ENCODE data around the gene PSMA6. TPM values are rescaled to one million over a fixed set of nuclear protein-coding genes. Genes with fewer than 3 reads are reported as not detected.
A peak's percentile ranks its signal among the peaks of the same experiment; 100 is the strongest.

The PSMA6 gene
- total and polyA plus RNA-seq, 2 of the 13 experiments (the other 11 are each of a cell fraction or from before 2014, with no cell fraction given), result 525 to 1,109 TPM

DNA sequence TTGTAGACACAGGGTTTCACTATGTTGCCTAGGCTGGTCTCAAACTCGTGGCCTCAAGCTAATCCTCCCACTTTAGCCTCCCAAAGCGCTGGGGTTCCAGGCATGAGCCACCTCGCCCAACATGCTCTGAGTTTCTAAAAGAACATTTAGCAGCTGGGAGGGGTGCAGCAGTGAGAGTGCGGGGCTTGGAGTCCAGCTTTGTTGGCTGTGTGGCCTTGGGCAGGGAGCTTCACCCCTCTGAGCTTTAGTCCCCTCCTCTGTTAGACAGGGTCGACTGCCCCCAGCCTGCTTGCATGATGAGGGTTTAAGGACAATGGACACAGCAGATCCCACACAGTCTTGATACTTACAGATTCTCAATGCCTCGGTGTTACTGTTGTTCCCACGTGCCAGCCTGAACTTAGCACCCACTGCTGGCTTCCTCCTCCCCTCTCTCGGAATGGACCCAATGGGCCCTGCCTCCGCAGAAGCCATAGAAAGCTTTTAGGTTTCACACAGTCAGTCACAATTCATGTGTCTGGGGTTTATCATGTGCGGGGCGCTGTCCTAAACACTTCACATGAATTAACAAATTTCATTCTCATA lies 54.6 kb downstream of the PSMA6 start (continued):
- TF ChIP-seq, protein P1, sequence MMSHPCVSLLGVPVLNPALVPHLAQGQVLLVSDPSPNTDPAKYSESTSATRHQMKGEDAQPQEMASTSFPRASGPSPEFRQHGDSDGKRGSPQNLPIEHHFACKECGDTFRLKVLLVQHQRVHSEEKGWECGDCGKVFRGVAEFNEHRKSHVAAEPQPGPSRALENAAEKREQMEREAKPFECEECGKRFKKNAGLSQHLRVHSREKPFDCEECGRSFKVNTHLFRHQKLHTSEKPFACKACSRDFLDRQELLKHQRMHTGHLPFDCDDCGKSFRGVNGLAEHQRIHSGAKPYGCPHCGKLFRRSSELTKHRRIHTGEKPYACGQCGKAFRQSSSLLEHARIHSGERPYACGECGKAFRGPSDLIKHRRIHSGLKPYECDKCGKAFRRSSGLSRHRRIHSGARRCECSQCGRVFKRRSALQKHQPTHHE (CRISPR knock-in tag; IDR thresholded peaks at IDR 0.05; ENCODE audit: borderline replicate concordance), result 0 out of 2 replicates have a peak, but pooled peaks have one; percentile 5
- TF ChIP-seq ARHGAP35 (CRISPR knock-in tag; IDR thresholded peaks at IDR 0.05; ENCODE audit: borderline replicate concordance) (peak; percentile 40; the same call in 1 of the 2 replicates), THAP11 (CRISPR knock-in tag; IDR thresholded peaks at IDR 0.05) (no peak), HNRNPL (IDR thresholded peaks at IDR 0.05; ENCODE audit: low read depth, low read length) (no peak), ZNF616 (CRISPR knock-in tag; IDR thresholded peaks at IDR 0.05; ENCODE audit: low read depth) (0 out of 2 replicates have a peak, but pooled peaks have one; percentile 22), ZSCAN30 (CRISPR knock-in tag; IDR thresholded peaks at IDR 0.05) (peak; percentile 1; the same call in 1 of the 2 replicates), NONO (IDR thresholded peaks at IDR 0.05) (no peak), NONO (CRISPR knock-in tag; conservative IDR thresholded peaks at IDR 0.05) (no peak), GATA4 (IDR thresholded peaks at IDR 0.05; ENCODE audit: borderline replicate concordance, low read depth) (no peak), NFYB (CRISPR knock-in tag; IDR thresholded peaks at IDR 0.05) (no peak), ZNF761 (CRISPR knock-in tag; conservative IDR thresholded peaks at IDR 0.05) (no peak), GTF2F1 (IDR thresholded peaks at IDR 0.05; ENCODE audit: low read length) (no peak), MIER2 (CRISPR knock-in tag; IDR thresholded peaks at IDR 0.05) (no peak), ZSCAN22 (CRISPR knock-in tag; IDR thresholded peaks at IDR 0.05) (no peak), ZNF224 (CRISPR knock-in tag; IDR thresholded peaks at IDR 0.05) (no peak), MAFK (conservative IDR thresholded peaks at IDR 0.05 in 1 of 2, IDR thresholded peaks at IDR 0.05 in 1 of 2; ENCODE audit: low read length in 2 of 2) (no peak), SMAD1 (CRISPR knock-in tag; IDR thresholded peaks at IDR 0.05; ENCODE audit: borderline replicate concordance, low read depth) (no peak)
- TF ChIP-seq, protein P2, sequence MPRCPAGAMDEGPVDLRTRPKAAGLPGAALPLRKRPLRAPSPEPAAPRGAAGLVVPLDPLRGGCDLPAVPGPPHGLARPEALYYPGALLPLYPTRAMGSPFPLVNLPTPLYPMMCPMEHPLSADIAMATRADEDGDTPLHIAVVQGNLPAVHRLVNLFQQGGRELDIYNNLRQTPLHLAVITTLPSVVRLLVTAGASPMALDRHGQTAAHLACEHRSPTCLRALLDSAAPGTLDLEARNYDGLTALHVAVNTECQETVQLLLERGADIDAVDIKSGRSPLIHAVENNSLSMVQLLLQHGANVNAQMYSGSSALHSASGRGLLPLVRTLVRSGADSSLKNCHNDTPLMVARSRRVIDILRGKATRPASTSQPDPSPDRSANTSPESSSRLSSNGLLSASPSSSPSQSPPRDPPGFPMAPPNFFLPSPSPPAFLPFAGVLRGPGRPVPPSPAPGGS (CRISPR knock-in tag; IDR thresholded peaks at IDR 0.05), result no peak
- TF ChIP-seq, protein P3, sequence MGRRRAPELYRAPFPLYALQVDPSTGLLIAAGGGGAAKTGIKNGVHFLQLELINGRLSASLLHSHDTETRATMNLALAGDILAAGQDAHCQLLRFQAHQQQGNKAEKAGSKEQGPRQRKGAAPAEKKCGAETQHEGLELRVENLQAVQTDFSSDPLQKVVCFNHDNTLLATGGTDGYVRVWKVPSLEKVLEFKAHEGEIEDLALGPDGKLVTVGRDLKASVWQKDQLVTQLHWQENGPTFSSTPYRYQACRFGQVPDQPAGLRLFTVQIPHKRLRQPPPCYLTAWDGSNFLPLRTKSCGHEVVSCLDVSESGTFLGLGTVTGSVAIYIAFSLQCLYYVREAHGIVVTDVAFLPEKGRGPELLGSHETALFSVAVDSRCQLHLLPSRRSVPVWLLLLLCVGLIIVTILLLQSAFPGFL (CRISPR knock-in tag; IDR thresholded peaks at IDR 0.05), result no peak
- TF ChIP-seq, protein P4, sequence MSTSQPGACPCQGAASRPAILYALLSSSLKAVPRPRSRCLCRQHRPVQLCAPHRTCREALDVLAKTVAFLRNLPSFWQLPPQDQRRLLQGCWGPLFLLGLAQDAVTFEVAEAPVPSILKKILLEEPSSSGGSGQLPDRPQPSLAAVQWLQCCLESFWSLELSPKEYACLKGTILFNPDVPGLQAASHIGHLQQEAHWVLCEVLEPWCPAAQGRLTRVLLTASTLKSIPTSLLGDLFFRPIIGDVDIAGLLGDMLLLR (CRISPR knock-in tag; IDR thresholded peaks at IDR 0.05), result peak; percentile 67
- TF ChIP-seq, protein P5, sequence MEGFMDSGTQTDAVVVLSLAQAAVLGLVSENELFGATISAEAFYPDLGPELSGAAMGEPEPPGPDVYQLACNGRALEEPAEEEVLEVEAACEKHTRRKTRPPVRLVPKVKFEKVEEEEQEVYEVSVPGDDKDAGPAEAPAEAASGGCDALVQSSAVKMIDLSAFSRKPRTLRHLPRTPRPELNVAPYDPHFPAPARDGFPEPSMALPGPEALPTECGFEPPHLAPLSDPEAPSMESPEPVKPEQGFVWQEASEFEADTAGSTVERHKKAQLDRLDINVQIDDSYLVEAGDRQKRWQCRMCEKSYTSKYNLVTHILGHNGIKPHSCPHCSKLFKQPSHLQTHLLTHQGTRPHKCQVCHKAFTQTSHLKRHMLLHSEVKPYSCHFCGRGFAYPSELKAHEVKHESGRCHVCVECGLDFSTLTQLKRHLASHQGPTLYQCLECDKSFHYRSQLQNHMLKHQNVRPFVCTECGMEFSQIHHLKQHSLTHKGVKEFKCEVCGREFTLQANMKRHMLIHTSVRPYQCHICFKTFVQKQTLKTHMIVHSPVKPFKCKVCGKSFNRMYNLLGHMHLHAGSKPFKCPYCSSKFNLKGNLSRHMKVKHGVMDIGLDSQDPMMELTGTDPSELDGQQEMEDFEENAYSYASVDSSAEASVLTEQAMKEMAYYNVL (CRISPR knock-in tag; IDR thresholded peaks at IDR 0.05; ENCODE audit: borderline replicate concordance), result no peak
- TF ChIP-seq, protein P6, sequence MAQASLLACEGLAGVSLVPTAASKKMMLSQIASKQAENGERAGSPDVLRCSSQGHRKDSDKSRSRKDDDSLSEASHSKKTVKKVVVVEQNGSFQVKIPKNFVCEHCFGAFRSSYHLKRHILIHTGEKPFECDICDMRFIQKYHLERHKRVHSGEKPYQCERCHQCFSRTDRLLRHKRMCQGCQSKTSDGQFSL (CRISPR knock-in tag; IDR thresholded peaks at IDR 0.05), result no peak
